ENCODE measurements around the gene CIRBP. TPM values are rescaled to one million over a fixed set of nuclear protein-coding genes. Genes with fewer than 3 reads are reported as not detected.

CIRBP gene
- total and polyA plus RNA-seq, 2 of the 13 experiments (the other 11 are each of a cell fraction or from before 2014, with no cell fraction given) = 133 to 140 TPM

DNA sequence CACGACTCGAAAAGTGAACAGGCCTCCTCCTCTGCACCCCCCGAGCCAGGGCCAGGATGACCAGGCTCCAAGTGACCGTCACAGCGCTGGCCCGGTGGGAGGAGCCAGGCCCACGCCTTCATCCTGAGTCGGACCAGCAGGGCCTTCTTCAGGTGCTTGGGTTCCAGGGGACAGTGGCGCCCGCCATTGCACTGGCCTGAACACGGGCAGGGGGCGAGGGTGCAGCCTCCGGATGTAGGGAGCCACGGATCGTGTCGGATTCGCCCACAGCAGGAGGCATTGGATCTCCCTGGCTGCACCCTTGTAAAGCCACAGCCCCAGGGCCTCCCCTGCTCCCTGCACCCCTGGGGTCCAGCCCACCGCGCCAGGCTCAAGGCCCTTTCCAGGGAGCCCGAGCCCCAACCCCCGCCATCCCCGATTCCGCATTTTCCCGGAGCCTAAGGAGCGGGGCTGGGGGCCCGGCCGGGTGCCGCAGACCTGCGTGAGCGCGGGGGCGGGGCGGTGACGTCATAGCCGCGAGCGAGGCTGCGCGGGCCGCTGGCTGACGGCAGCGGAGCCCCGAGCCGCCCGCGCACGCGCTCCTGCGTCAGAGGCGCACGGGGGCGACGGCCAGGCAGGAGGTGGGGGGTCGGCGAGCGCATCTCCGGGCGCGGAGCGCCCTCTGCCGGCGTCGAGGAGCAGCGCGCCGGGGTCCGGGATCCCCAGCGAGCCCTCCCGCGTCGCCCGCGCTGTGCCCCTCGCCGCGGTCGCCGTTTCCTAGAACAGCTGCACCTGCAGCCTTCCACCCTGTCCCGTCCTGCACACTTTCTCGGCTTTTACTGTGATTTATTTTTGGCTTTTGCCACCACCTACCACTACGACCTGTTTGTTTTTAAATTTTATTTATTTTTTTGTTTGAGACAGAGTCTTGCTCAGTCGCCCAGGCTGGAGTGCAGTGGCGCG lies 29.1 kb upstream of the CIRBP start (continued):
- TF ChIP-seq MXI1 (IDR thresholded peaks at IDR 0.05; ENCODE audit: borderline replicate concordance, low read depth, low read length) (peak; percentile 92), POGZ (CRISPR knock-in tag; IDR thresholded peaks at IDR 0.05) (no peak), JUND (CRISPR knock-in tag; IDR thresholded peaks at IDR 0.05) (peak; percentile 48), SETDB1 (CRISPR knock-in tag; IDR thresholded peaks at IDR 0.05; ENCODE audit: borderline replicate concordance) (no peak), SIX1 (CRISPR knock-in tag; IDR thresholded peaks at IDR 0.05; ENCODE audit: borderline replicate concordance) (no peak), ZMAT3 (CRISPR knock-in tag; conservative IDR thresholded peaks at IDR 0.05) (no peak), ZBTB20 (CRISPR knock-in tag; IDR thresholded peaks at IDR 0.05; ENCODE audit: borderline replicate concordance, low read depth) (0 out of 2 replicates have a peak, but pooled peaks have one; percentile 13), ZNF260 (CRISPR knock-in tag; IDR thresholded peaks at IDR 0.05; ENCODE audit: borderline replicate concordance, low read depth) (no peak), HNRNPLL (IDR thresholded peaks at IDR 0.05; ENCODE audit: low read depth, low read length, poor library complexity, severe bottlenecking) (peak; percentile 94), PHF8 (CRISPR knock-in tag; IDR thresholded peaks at IDR 0.05) (peak; percentile 35; the same call in 1 of the 2 replicates), WIZ (CRISPR knock-in tag; IDR thresholded peaks at IDR 0.05) (no peak), SRY (CRISPR knock-in tag; IDR thresholded peaks at IDR 0.05) (no peak), ZNF460 (CRISPR knock-in tag; IDR thresholded peaks at IDR 0.05; ENCODE audit: borderline replicate concordance) (no peak), ZNF589 (CRISPR knock-in tag; conservative IDR thresholded peaks at IDR 0.05) (no peak), ZNF383 (CRISPR knock-in tag; IDR thresholded peaks at IDR 0.05; ENCODE audit: borderline replicate concordance) (no peak), JARID2 (CRISPR knock-in tag; IDR thresholded peaks at IDR 0.05; ENCODE audit: insufficient replicate concordance) (no peak), FOXA3 (CRISPR knock-in tag; IDR thresholded peaks at IDR 0.05) (no peak), ZNF33A (CRISPR knock-in tag; IDR thresholded peaks at IDR 0.05; ENCODE audit: borderline replicate concordance) (no peak), ATF7 (IDR thresholded peaks at IDR 0.05) (peak; percentile 90), ATF7 (CRISPR knock-in tag; IDR thresholded peaks at IDR 0.05) (peak; percentile 85)
- TF ChIP-seq, protein P1, sequence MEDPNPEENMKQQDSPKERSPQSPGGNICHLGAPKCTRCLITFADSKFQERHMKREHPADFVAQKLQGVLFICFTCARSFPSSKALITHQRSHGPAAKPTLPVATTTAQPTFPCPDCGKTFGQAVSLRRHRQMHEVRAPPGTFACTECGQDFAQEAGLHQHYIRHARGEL (CRISPR knock-in tag; IDR thresholded peaks at IDR 0.05) = no peak
- TF ChIP-seq, protein P2, sequence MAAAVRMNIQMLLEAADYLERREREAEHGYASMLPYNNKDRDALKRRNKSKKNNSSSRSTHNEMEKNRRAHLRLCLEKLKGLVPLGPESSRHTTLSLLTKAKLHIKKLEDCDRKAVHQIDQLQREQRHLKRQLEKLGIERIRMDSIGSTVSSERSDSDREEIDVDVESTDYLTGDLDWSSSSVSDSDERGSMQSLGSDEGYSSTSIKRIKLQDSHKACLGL (CRISPR knock-in tag; IDR thresholded peaks at IDR 0.05) = no peak
- TF ChIP-seq, protein P3, sequence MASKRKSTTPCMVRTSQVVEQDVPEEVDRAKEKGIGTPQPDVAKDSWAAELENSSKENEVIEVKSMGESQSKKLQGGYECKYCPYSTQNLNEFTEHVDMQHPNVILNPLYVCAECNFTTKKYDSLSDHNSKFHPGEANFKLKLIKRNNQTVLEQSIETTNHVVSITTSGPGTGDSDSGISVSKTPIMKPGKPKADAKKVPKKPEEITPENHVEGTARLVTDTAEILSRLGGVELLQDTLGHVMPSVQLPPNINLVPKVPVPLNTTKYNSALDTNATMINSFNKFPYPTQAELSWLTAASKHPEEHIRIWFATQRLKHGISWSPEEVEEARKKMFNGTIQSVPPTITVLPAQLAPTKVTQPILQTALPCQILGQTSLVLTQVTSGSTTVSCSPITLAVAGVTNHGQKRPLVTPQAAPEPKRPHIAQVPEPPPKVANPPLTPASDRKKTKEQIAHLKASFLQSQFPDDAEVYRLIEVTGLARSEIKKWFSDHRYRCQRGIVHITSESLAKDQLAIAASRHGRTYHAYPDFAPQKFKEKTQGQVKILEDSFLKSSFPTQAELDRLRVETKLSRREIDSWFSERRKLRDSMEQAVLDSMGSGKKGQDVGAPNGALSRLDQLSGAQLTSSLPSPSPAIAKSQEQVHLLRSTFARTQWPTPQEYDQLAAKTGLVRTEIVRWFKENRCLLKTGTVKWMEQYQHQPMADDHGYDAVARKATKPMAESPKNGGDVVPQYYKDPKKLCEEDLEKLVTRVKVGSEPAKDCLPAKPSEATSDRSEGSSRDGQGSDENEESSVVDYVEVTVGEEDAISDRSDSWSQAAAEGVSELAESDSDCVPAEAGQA (IDR thresholded peaks at IDR 0.05; ENCODE audit: low read depth) = peak; percentile 92
- TF ChIP-seq, protein P3 (CRISPR knock-in tag; IDR thresholded peaks at IDR 0.05; ENCODE audit: borderline replicate concordance) = no peak

All from HepG2 (cell line).